ENCODE measurements around the gene SLC6A6.

DNA sequence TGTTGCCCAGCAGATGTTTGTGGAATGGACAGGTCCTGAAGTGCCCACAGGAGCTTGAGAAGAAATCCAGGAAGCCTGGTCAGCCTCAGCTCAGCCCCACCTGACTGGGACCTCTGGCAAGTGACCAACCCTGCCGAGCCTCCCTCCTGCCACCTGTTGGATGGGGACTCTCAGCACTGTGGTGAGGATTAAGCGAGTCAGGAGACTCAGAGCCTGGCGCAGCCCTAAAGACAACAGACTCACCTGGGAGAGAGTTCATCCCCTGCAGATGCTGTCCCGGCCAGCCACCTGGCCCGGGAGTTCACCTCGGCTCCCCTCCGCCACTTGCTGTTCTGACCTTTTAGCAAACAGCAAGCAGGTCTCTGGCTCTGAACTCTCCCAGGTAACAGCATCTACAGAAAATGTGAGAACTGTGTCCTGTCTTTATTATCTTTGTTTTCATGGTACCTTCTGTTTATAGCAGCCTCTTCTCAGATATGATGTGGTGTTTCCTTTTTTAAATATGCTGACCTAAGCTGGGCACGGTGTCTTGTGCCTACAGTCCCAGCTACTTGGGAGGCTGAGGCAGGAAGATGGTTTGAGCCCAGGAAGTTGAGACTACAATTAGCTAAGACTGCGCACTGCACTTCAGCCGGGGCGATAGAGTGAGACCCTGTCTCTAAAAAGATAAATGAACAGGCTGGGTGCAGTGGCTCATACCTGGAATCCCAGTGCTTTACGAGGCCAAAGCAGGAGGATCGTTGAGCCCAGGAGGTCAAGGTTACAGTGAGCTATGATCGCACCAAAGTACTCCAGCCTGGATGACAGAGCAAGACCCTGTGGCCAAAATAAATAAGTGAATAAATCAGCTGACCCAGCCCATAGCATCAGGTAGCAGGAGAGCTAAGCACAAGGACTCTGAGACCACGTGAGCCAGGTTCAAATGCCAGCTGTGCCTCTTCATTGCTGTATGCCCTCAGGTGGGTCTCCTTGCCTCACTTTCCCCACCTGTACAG lies 32.4 kb upstream of the SLC6A6 start:
- TF ChIP-seq CTCF (conservative IDR thresholded peaks at IDR 0.05 in 1 of 2, IDR thresholded peaks at IDR 0.05 in 1 of 2; ENCODE audit: low read depth in 1 of 2, low read length in 2 of 2) (no peak), EZH2 (IDR thresholded peaks at IDR 0.05; ENCODE audit: low read length, missing control alignments) (no peak)
